Measurements from ENCODE around the gene MDK. TPM values are rescaled to one million over a fixed set of nuclear protein-coding genes. Genes with fewer than 3 reads are reported as not detected.
A peak's percentile ranks its signal among the peaks of the same experiment; 100 is the strongest.

MDK gene
- total and polyA plus RNA-seq, 2 of the 13 experiments (the other 11 are each of a cell fraction or from before 2014, with no cell fraction given): 312 to 407 TPM

GRCh38 chr11:46382646-46383403 is 1.4 kb downstream of the MDK start (continued):
- TF ChIP-seq REST (IDR thresholded peaks at IDR 0.05; ENCODE audit: borderline replicate concordance in 1 of 2, low read depth in 1 of 2, low read length in 2 of 2) (peak in 1 of 2 experiments; percentile 16; a peak in 1 of 4 replicates), SRY (CRISPR knock-in tag; IDR thresholded peaks at IDR 0.05) (0 out of 2 replicates have a peak, but pooled peaks have one; percentile 60), ELF3 (CRISPR knock-in tag; IDR thresholded peaks at IDR 0.05) (0 out of 2 replicates have a peak, but pooled peaks have one; percentile 27), HOXA3 (CRISPR knock-in tag; IDR thresholded peaks at IDR 0.05) (peak; percentile 33; the same call in 1 of the 2 replicates), NKX3-1 (CRISPR knock-in tag; IDR thresholded peaks at IDR 0.05) (no peak), ZNF784 (CRISPR knock-in tag; IDR thresholded peaks at IDR 0.05; ENCODE audit: borderline replicate concordance) (no peak), MTA3 (CRISPR knock-in tag; IDR thresholded peaks at IDR 0.05) (no peak), KLF11 (CRISPR knock-in tag; IDR thresholded peaks at IDR 0.05) (no peak), SRSF1 (optimal IDR thresholded peaks at IDR 0.05; ENCODE audit: low read depth, low read length) (peak; percentile 43), KDM2A (CRISPR knock-in tag; IDR thresholded peaks at IDR 0.05; ENCODE audit: borderline replicate concordance, low read depth) (peak; percentile 39; the same call in 1 of the 2 replicates), HMGXB4 (CRISPR knock-in tag; IDR thresholded peaks at IDR 0.05; ENCODE audit: borderline replicate concordance in 1 of 2, low read depth in 1 of 2) (peak; percentile 31 to 32; a peak in 2 of 4 replicates), YEATS2 (CRISPR knock-in tag; IDR thresholded peaks at IDR 0.05; ENCODE audit: borderline replicate concordance) (0 out of 2 replicates have a peak, but pooled peaks have one; percentile 23), SAP130 (CRISPR knock-in tag; IDR thresholded peaks at IDR 0.05; ENCODE audit: low read depth) (peak; percentile 39), ZNF331 (CRISPR knock-in tag; IDR thresholded peaks at IDR 0.05) (0 out of 2 replicates have a peak, but pooled peaks have one; percentile 6), STAG1 (CRISPR knock-in tag; IDR thresholded peaks at IDR 0.05) (peak; percentile 30), SRSF9 (IDR thresholded peaks at IDR 0.05; ENCODE audit: borderline replicate concordance, insufficient read depth, low read depth, low read length, poor library complexity, severe bottlenecking) (no peak), JDP2 (CRISPR knock-in tag; IDR thresholded peaks at IDR 0.05; ENCODE audit: borderline replicate concordance) (no peak)
- TF ChIP-seq, protein P1, sequence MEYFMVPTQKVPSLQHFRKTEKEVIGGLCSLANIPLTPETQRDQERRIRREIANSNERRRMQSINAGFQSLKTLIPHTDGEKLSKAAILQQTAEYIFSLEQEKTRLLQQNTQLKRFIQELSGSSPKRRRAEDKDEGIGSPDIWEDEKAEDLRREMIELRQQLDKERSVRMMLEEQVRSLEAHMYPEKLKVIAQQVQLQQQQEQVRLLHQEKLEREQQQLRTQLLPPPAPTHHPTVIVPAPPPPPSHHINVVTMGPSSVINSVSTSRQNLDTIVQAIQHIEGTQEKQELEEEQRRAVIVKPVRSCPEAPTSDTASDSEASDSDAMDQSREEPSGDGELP (IDR thresholded peaks at IDR 0.05; ENCODE audit: borderline replicate concordance, low read depth): peak; percentile 94
- TF ChIP-seq, protein P2, sequence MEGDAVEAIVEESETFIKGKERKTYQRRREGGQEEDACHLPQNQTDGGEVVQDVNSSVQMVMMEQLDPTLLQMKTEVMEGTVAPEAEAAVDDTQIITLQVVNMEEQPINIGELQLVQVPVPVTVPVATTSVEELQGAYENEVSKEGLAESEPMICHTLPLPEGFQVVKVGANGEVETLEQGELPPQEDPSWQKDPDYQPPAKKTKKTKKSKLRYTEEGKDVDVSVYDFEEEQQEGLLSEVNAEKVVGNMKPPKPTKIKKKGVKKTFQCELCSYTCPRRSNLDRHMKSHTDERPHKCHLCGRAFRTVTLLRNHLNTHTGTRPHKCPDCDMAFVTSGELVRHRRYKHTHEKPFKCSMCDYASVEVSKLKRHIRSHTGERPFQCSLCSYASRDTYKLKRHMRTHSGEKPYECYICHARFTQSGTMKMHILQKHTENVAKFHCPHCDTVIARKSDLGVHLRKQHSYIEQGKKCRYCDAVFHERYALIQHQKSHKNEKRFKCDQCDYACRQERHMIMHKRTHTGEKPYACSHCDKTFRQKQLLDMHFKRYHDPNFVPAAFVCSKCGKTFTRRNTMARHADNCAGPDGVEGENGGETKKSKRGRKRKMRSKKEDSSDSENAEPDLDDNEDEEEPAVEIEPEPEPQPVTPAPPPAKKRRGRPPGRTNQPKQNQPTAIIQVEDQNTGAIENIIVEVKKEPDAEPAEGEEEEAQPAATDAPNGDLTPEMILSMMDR (CRISPR knock-in tag; IDR thresholded peaks at IDR 0.05): peak; percentile 72

Data from HepG2 (cell line).